Measurements from ENCODE around the gene TMEM89.

The TMEM89 gene

DNA sequence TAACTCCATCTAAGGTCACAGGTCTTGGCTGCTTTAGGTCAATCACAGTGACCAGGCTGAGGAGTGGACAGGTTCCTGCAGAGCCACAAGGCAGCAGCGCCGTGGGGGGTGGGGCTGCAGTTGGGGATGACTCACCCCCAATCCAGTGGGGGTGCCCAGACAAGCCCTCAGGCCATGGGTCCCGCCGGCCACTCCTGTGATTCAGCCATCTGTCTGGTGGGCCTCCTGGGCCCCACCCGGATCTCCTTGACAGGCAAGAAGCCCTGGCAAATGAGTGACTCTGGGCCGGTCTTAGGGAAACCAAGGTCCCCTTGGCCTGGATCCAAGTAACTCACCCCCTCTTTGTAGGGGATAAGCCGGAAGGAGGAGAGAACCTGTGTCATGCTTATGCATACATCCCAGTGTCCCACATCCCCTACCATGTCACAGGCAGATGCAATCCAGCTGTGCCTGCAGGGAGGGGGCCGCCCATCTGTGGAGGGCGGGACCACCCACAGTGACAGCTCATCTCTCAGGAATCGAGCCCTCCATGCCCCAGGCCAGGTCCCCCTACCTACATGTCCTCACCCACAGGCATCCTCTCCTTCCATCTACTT lies 25.9 kb downstream of the TMEM89 start (continued):
- 0 out of 2 replicates have a peak, but pooled peaks have one; percentile 20 for TF ChIP-seq PATZ1 (tag by site-specific recombination; IDR thresholded peaks at IDR 0.05)
- no peak for TF ChIP-seq ZNF423 (tag by site-specific recombination; IDR thresholded peaks at IDR 0.05)
- TF ChIP-seq KLF10 (tag by site-specific recombination; IDR thresholded peaks at IDR 0.05), result no peak
- TF ChIP-seq ZNF10 (tag by site-specific recombination; IDR thresholded peaks at IDR 0.05), result no peak
- no peak for TF ChIP-seq ZNF114 (tag by site-specific recombination; IDR thresholded peaks at IDR 0.05)
- TF ChIP-seq ZNF654 (tag by site-specific recombination; IDR thresholded peaks at IDR 0.05; ENCODE audit: low read depth), result no peak
- TF ChIP-seq ZNF677 (tag by site-specific recombination; IDR thresholded peaks at IDR 0.05), result no peak
- TF ChIP-seq KLF1 (tag by site-specific recombination; IDR thresholded peaks at IDR 0.05), result peak; percentile 31; the same call in 1 of the 2 replicates
- TF ChIP-seq ZSCAN23 (tag by site-specific recombination; IDR thresholded peaks at IDR 0.05), result no peak

DNA sequence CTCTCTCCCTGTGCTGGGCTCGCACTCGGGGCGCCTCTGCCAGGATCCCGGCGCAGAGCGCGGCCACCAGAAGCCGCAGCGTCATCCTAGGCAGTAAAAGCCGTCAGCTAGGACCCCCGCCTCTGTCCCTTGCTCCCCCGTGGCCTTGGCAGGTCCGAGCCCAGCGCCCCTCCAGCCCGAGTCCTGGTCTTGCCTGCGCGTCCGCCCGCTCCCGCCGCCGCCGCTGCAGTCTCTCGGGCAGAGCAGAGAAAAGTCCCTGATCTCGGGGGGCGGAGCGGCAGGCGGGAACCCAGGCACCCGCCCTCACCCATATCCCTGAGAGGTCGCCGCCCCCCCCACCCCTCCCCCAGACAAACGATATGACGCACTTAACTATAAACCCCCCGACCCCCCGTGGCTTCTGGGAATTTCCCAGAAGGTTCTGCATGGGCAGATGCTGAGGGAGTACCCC lies 26.5 kb downstream of the TMEM89 start, which contains the start of gene COL7A1:
COL7A1 (minus strand) TSS at position 255 of the 451 bp plus-strand sequence; CDS start at position 85, 170 bp downstream.
- ChIA-PET POLR2A (no interaction called here), CTCF (no interaction called here)
- TF ChIP-seq ZNF280D (tag by site-specific recombination; IDR thresholded peaks at IDR 0.05) (no peak), ZNF37A (tag by site-specific recombination; IDR thresholded peaks at IDR 0.05) (no peak), ZNF114 (tag by site-specific recombination; IDR thresholded peaks at IDR 0.05) (no peak), RBAK (tag by site-specific recombination; IDR thresholded peaks at IDR 0.05) (no peak), TCF7L2 (IDR thresholded peaks at IDR 0.05; ENCODE audit: borderline replicate concordance, low read depth, low read length) (no peak), ZNF561 (tag by site-specific recombination; IDR thresholded peaks at IDR 0.05; ENCODE audit: borderline replicate concordance) (no peak), ZFP41 (tag by site-specific recombination; IDR thresholded peaks at IDR 0.05; ENCODE audit: borderline replicate concordance) (no peak), ZSCAN30 (tag by site-specific recombination; IDR thresholded peaks at IDR 0.05) (no peak), ZNF292 (tag by site-specific recombination; IDR thresholded peaks at IDR 0.05; ENCODE audit: borderline replicate concordance, low read depth) (no peak), ZSCAN4 (tag by site-specific recombination; IDR thresholded peaks at IDR 0.05) (no peak), GFI1B (tag by site-specific recombination; IDR thresholded peaks at IDR 0.05) (no peak)
- TF ChIP-seq, protein P1, sequence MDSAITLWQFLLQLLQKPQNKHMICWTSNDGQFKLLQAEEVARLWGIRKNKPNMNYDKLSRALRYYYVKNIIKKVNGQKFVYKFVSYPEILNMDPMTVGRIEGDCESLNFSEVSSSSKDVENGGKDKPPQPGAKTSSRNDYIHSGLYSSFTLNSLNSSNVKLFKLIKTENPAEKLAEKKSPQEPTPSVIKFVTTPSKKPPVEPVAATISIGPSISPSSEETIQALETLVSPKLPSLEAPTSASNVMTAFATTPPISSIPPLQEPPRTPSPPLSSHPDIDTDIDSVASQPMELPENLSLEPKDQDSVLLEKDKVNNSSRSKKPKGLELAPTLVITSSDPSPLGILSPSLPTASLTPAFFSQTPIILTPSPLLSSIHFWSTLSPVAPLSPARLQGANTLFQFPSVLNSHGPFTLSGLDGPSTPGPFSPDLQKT (IDR thresholded peaks at IDR 0.05; ENCODE audit: borderline replicate concordance, low read depth, low read length), result no peak
- peaks cover 0 to 34% of the 10 kb centered on the region in 2 experiments; a peak in 1 of 3 replicates for H3K36me3 ChIP-seq (ENCODE audit: control insufficient read depth in 2 of 2, insufficient read depth in 1 of 2, low read length in 2 of 2)
- H3K27ac ChIP-seq (ENCODE audit: extremely low read depth, low read depth, low read length), result no peak within 1 kb of the TSS; the same call in 1 of the 2 replicates
- H3K9me3 ChIP-seq (ENCODE audit: control insufficient read depth, insufficient read depth, low read depth, low read length), result no peaks in the 10 kb centered on the region
- H3K4me3 ChIP-seq (ENCODE audit: low read depth, low read length), result peak within 1 kb of the TSS; percentile 32
- no peaks in the 10 kb centered on the region; the same call in 1 of the 2 replicates for H3K4me1 ChIP-seq (ENCODE audit: control insufficient read depth, insufficient read depth, low read length)

Data from HEK293 (cell line).